GM21515 (cell line): ENCODE data around the gene LRP8.

Source experiments
- ATAC-seq: cut with Tn5 transposase; IDR thresholded peaks from one replicate; pipeline ENCODE4 v1.9.1; 2021; ENCODE audit not compliant: unreplicated experiment

LRP8 gene

GRCh38 chr1:53324321-53324720 lies 3.5 kb downstream of the LRP8 start:
- ATAC-seq: no peak

DNA sequence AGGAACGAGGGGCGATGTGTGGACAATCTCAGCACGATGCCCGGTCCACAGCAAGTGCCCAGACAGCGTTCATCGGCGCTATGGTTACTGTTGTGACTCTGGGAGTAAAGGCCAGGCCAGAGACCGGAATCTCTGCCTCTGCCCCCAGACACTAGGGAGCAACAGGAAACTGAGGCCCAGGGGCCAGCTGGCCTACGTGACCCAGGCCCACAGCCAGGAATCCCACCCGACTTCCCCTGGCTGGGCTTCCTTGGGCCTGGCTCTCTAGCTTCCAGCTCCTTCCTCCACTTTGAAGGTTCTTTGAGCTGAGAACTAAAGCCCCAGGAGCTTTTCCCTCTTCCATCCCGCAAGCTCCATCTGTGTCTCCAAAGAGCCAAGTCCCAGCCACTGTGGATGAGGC lies 4.6 kb downstream of the LRP8 start:
- no peak for ATAC-seq

- no peak for ATAC-seq
These were observed 5.9 kb downstream of the LRP8 start for GRCh38 chr1:53321776-53322602.

GRCh38 chr1:53321366-53321765 lies 6.5 kb downstream of the LRP8 start:
- ATAC-seq: no peak

DNA sequence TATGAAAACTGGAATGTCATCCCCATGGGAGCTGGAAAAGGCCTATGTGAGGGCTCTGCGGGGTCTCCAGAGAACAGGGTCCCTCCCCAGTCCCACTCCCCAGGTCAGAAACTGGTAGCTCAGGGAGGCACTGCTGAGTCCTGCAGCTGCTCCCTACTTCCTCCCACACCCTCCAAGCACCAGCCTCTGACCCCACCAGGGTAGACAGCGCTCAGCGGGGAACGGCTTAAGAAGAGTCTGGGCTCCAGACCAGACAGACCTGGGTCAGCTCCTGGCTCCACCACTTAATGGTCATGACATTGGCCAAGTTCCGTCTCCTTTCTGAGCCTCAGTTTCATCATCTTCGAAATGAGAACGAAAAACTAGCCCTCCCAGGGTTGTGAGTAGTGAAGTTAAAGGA lies 7.2 kb downstream of the LRP8 start:
- ATAC-seq: no peak

GRCh38 chr1:53319296-53320101 lies 8.4 kb downstream of the LRP8 start:
- no peak for ATAC-seq

DNA sequence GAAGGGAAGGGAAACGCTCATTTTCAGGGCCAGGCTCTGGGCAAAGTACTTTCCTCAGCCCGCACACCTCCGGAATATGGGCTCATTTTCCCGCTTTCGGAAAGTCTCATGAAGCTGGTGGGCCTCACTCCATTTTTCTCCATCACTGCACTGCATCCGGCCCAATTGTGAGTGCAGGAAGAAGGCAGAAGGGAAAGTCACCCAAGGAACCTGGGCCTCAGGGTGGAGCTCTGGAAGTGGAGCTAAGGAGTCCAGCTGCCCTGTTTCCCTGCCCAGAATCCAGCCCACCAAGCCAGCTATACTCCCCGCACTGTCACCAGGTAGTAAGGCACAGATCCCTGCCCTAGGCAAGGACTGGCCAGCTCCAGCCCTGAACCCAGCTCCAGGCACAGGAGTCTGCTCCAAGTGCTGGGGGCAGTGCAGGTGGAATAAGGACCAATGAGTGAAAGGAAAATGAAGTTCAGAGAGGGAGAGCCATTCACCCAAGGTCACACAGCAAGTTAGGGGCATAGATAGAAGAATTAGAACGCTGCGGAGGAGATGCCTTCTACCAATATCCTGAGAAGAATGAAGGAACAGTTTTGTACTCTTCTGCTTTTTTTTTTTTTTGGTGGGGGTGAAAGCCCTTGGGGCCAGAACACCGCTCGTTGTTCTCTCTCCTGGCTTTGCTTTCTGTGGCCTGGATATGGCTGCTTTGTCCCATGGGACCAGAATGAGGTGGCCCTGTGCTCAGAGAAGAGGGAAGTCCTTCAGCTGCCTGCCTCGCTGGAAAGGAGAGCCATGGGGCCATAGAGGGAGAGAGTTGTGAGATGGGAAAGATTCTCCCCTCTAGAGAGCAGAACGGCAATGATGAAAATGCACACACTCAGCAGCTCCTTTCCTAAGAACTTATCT lies 10.0 kb downstream of the LRP8 start:
- ATAC-seq: no peak

DNA sequence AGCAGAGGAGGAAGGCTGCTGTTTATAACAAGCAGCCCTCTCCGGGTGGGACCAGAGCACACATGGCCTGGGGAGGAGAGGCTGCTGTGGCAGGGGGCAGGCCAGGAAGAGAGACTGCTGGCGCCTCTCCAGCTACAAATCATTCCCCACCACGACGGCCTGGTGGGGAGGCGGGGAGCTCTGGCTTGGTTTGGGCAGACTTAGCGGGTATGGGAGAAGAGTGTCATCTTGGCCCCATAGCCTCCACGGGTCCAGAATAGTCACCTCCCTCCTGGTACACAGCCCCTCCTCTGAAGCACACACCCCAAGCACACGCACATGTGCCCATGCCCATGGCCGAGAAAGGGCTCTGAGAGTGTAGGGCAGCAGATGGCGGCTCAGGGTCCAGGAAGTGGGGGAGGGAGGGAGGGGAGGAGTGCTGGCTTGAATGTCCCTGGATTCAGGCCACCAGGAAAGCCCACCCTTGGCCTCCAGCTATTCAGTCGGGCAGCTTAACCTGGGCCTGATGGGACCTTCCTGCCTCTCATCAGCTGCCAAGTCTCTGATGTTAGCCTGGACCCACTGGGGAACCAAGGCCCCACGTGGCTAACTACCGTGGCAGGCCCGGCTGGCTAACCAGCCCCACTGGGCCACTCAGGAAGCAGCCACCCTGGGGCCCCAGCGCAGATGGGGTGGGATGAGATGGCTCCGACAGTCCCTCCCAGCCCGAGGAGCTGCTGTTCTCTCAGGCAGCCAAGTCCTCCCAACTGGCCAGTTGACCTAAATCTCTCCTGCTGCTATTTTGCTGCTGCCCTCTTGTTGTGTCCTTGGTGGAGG lies 10.9 kb downstream of the LRP8 start:
- no peak for ATAC-seq

- no peak for ATAC-seq
These were observed 11.5 kb downstream of the LRP8 start for GRCh38 chr1:53316424-53316765.

DNA sequence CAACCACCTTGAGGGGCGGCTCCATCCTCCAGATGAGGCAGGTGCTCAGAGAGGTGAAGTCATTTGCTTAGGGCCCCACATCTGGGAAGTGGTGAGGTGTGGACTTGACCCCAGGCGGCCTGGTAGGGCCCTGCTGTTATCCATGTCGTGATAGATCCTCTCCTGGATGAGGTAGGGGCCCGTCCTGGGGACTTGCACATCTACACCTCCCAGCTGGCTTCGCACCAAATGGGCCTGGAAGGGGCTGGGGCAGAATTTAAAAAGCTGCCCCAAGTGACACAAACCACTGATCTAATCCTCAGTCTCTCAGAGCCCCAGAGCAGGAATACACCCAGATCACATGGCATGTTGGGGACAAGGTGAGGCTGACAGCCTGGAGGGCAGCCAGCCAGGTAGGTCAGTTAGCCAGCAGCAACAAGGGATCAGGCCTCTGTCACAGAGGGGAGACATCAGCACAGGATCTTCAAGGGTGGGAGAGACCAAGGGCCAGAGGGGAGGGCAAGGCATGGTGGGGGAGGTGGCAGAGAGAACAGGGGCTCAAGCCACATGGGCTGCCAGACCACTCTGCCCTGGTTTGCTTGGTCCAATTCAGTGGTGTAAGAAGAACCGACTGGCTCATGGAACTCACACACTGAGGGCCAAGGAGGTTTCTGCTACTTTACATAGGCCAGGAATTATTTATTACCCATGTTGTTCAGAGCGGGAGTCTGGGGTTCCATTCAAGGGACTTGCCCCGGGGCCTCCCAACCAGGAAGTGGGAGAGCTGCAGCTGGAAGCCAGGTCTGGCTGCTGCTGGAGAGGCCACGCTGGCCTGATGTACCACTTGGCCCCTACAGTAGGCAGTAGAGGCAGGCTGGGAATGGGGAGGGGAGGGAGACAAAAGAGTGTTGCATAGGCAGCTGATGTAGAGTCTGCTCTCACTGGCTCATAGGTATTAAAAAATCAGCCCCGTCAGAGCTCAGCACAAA lies 12.1 kb downstream of the LRP8 start:
- ATAC-seq: no peak

GRCh38 chr1:53315046-53315445 lies 12.8 kb downstream of the LRP8 start:
- no peak for ATAC-seq

DNA sequence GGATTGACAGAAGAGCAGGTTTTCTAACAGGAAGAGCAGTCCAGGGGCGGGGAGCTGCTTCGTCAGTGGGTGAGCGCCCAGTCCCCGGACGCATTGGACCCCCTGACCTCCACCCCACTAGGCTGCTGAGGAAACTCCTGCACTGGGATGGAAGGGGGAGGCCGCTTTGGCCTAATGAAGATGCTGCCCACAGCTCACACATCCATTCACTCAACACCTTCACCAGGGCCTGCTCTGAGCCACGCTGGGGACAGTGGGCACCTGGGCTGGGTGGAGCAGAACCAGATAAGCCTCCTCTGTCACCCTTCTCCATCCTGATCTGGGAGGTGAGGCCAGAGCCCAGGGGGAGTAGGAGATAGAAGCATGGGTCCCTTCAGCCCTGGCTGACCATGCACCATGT lies 13.3 kb downstream of the LRP8 start:
- ATAC-seq: no peak

DNA sequence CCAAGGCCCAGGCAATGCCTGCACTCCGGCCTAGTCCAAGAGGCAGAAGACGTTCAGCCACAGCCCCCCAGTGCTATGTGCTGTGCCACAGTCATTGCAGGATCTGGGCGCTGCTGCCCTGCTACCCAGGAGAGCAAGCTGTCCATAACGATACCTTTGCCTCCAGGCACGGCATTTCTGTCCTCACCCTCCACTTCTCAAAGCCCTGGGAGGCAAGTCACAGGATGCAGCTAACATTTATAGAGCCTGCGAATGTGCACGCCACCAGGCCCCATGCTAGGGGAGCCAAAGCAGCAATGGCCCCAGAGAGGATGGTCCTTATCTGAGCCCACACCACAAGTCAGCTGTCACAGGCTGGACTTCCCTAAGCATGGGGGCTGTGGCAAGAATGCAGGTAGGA lies 13.8 kb downstream of the LRP8 start:
- no peak for ATAC-seq

- no peak for ATAC-seq
These were observed 14.3 kb downstream of the LRP8 start for GRCh38 chr1:53313556-53313955.

GRCh38 chr1:53311702-53312305 lies 16.1 kb downstream of the LRP8 start:
- no peak for ATAC-seq

DNA sequence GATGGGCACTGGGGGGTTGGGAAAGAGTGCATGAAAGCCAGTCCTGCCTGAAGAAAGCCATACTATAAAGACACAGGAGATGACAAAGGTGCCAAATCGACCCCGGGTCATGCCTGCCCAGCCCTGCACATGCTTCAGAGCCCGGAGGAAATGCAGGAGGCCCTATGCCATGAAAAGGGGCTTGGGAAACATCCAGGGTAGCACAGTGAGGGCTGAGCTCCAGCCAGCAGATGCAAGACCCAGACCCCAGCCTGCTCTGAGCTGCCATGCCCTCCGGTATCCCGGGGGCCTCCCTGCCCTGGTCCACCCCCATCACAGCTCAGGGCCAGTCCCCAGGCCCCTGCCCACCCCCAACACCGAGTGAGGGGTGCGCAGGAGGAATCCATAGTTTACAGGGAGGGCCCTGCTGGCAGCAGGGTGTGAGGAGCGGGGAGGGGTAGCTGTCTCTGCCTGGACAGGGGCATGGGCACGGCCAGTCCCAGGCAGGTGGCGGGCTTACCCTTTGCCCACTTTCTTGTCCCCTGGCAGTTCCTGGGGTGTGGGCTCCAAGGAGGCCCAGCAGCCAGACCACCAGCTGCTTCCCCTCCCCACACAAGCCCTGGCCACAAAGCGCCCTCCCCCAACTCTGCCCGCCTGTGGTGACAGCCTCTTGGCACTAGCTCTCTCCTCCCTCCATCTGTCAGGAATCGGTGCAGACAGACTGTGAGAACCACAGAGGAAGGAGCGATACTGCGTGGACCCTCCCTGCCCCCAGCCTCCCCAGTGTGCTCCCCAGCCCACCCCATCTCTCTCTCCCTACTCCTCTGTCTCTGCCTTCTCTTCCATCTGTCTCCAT lies 16.8 kb downstream of the LRP8 start:
- no peak for ATAC-seq

DNA sequence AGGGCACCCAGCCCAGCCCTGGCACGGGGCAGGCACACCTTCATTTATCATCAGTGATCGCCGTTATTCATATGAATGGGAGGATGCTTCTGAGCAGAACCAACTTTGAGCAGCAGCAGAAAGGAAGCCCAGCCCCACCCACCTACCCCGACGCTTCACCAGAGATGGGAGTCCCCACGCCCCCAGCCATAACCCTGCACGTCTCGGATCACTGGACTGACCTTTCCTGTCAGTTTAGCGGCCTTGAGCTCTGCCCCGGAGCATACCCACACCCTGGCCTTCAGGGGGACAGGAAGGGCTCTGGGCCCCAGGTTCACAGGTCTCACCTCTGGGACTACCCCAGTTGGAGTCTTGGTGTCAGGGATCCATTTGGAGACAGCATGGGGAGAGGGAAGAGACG lies 18.1 kb downstream of the LRP8 start:
- ATAC-seq: no peak

- no peak for ATAC-seq
These were observed 19.4 kb downstream of the LRP8 start for GRCh38 chr1:53308506-53308905.
